ENCODE data around the gene GPR158.

The GPR158 gene

DNA sequence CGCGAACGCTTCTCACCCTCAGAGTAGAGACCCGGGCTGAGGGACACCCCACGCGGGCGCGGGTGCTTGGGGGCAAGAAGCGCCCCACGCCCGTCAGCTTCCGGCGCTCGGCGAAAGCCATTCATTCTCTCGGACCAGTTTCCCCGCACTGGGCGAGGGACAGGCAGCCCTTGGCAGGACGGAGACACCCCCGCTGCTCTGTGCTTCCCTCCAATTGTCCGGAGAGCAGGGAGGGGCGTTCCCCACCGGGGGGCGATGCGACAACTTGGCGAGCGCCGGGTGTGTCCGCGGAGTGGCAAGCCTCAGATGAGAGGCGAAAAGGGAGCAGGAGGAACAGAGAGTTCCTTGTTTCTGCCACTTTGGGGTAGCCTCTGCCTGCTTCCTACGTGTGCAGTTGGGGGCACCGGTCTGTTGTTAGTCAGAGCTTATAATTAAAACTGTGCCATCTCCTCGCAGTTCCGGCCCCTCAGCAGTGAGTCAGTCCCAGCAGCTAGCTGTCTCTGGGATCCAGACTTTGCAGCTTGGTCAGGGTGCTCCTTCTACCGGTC is 1.7 kb downstream of the GPR158 start:
- no peak for ATAC-seq
- TF ChIP-seq CSDC2 (CRISPR knock-in tag; IDR thresholded peaks at IDR 0.05) (no peak), OSR1 (CRISPR knock-in tag; IDR thresholded peaks at IDR 0.05) (no peak), TOX (CRISPR knock-in tag; IDR thresholded peaks at IDR 0.05; ENCODE audit: borderline replicate concordance) (no peak), RARB (CRISPR knock-in tag; IDR thresholded peaks at IDR 0.05) (no peak), ZC3H10 (CRISPR knock-in tag; IDR thresholded peaks at IDR 0.05) (no peak), PPARA (CRISPR knock-in tag; IDR thresholded peaks at IDR 0.05; ENCODE audit: borderline replicate concordance) (no peak), ISL1 (CRISPR knock-in tag; IDR thresholded peaks at IDR 0.05) (no peak), BACH2 (CRISPR knock-in tag; IDR thresholded peaks at IDR 0.05; ENCODE audit: borderline replicate concordance) (no peak), ARNTL (CRISPR knock-in tag; IDR thresholded peaks at IDR 0.05; ENCODE audit: borderline replicate concordance, low read depth) (no peak), POU6F1 (CRISPR knock-in tag; IDR thresholded peaks at IDR 0.05; ENCODE audit: borderline replicate concordance, low read depth) (no peak), GLIS3 (CRISPR knock-in tag; IDR thresholded peaks at IDR 0.05) (no peak), ZFP3 (CRISPR knock-in tag; IDR thresholded peaks at IDR 0.05) (no peak), TCF4 (CRISPR knock-in tag; IDR thresholded peaks at IDR 0.05; ENCODE audit: borderline replicate concordance) (no peak), ZNF70 (CRISPR knock-in tag; IDR thresholded peaks at IDR 0.05) (no peak)
- TF ChIP-seq, protein P1, sequence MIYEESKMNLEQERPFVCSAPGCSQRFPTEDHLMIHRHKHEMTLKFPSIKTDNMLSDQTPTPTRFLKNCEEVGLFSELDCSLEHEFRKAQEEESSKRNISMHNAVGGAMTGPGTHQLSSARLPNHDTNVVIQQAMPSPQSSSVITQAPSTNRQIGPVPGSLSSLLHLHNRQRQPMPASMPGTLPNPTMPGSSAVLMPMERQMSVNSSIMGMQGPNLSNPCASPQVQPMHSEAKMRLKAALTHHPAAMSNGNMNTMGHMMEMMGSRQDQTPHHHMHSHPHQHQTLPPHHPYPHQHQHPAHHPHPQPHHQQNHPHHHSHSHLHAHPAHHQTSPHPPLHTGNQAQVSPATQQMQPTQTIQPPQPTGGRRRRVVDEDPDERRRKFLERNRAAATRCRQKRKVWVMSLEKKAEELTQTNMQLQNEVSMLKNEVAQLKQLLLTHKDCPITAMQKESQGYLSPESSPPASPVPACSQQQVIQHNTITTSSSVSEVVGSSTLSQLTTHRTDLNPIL (CRISPR knock-in tag; IDR thresholded peaks at IDR 0.05; ENCODE audit: low read depth): no peak
- TF ChIP-seq, protein P2, sequence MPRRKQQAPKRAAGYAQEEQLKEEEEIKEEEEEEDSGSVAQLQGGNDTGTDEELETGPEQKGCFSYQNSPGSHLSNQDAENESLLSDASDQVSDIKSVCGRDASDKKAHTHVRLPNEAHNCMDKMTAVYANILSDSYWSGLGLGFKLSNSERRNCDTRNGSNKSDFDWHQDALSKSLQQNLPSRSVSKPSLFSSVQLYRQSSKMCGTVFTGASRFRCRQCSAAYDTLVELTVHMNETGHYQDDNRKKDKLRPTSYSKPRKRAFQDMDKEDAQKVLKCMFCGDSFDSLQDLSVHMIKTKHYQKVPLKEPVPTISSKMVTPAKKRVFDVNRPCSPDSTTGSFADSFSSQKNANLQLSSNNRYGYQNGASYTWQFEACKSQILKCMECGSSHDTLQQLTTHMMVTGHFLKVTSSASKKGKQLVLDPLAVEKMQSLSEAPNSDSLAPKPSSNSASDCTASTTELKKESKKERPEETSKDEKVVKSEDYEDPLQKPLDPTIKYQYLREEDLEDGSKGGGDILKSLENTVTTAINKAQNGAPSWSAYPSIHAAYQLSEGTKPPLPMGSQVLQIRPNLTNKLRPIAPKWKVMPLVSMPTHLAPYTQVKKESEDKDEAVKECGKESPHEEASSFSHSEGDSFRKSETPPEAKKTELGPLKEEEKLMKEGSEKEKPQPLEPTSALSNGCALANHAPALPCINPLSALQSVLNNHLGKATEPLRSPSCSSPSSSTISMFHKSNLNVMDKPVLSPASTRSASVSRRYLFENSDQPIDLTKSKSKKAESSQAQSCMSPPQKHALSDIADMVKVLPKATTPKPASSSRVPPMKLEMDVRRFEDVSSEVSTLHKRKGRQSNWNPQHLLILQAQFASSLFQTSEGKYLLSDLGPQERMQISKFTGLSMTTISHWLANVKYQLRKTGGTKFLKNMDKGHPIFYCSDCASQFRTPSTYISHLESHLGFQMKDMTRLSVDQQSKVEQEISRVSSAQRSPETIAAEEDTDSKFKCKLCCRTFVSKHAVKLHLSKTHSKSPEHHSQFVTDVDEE (CRISPR knock-in tag; IDR thresholded peaks at IDR 0.05): no peak
- TF ChIP-seq, protein P3, sequence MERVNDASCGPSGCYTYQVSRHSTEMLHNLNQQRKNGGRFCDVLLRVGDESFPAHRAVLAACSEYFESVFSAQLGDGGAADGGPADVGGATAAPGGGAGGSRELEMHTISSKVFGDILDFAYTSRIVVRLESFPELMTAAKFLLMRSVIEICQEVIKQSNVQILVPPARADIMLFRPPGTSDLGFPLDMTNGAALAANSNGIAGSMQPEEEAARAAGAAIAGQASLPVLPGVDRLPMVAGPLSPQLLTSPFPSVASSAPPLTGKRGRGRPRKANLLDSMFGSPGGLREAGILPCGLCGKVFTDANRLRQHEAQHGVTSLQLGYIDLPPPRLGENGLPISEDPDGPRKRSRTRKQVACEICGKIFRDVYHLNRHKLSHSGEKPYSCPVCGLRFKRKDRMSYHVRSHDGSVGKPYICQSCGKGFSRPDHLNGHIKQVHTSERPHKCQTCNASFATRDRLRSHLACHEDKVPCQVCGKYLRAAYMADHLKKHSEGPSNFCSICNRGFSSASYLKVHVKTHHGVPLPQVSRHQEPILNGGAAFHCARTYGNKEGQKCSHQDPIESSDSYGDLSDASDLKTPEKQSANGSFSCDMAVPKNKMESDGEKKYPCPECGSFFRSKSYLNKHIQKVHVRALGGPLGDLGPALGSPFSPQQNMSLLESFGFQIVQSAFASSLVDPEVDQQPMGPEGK (CRISPR knock-in tag; IDR thresholded peaks at IDR 0.05; ENCODE audit: borderline replicate concordance): no peak
- TF ChIP-seq, protein P4, sequence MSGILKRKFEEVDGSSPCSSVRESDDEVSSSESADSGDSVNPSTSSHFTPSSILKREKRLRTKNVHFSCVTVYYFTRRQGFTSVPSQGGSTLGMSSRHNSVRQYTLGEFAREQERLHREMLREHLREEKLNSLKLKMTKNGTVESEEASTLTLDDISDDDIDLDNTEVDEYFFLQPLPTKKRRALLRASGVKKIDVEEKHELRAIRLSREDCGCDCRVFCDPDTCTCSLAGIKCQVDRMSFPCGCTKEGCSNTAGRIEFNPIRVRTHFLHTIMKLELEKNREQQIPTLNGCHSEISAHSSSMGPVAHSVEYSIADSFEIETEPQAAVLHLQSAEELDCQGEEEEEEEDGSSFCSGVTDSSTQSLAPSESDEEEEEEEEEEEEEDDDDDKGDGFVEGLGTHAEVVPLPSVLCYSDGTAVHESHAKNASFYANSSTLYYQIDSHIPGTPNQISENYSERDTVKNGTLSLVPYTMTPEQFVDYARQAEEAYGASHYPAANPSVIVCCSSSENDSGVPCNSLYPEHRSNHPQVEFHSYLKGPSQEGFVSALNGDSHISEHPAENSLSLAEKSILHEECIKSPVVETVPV (CRISPR knock-in tag; IDR thresholded peaks at IDR 0.05): no peak

GRCh38 chr10:25177093-25177753 is 2.4 kb downstream of the GPR158 start:
- ATAC-seq: no peak
- no peak for TF ChIP-seq ZNF70 (CRISPR knock-in tag; IDR thresholded peaks at IDR 0.05)
- TF ChIP-seq SNAI2 (CRISPR knock-in tag; IDR thresholded peaks at IDR 0.05): no peak
- TF ChIP-seq TCF4 (CRISPR knock-in tag; IDR thresholded peaks at IDR 0.05; ENCODE audit: borderline replicate concordance): no peak
- TF ChIP-seq ZC3H10 (CRISPR knock-in tag; IDR thresholded peaks at IDR 0.05): no peak
- TF ChIP-seq, protein P4 (CRISPR knock-in tag; IDR thresholded peaks at IDR 0.05): no peak
- TF ChIP-seq OSR1 (CRISPR knock-in tag; IDR thresholded peaks at IDR 0.05): no peak
- no peak for TF ChIP-seq ARNTL (CRISPR knock-in tag; IDR thresholded peaks at IDR 0.05; ENCODE audit: borderline replicate concordance, low read depth)
- TF ChIP-seq CSDC2 (CRISPR knock-in tag; IDR thresholded peaks at IDR 0.05): no peak
- TF ChIP-seq, protein P3 (CRISPR knock-in tag; IDR thresholded peaks at IDR 0.05; ENCODE audit: borderline replicate concordance): no peak
- no peak for TF ChIP-seq ZNF565 (CRISPR knock-in tag; conservative IDR thresholded peaks at IDR 0.05; ENCODE audit: low read depth)
- TF ChIP-seq PPARA (CRISPR knock-in tag; IDR thresholded peaks at IDR 0.05; ENCODE audit: borderline replicate concordance): no peak
- no peak for TF ChIP-seq ZFP3 (CRISPR knock-in tag; IDR thresholded peaks at IDR 0.05)
- TF ChIP-seq GLIS3 (CRISPR knock-in tag; IDR thresholded peaks at IDR 0.05): no peak
- TF ChIP-seq ESRRG (CRISPR knock-in tag; IDR thresholded peaks at IDR 0.05): no peak
- no peak for TF ChIP-seq BACH2 (CRISPR knock-in tag; IDR thresholded peaks at IDR 0.05; ENCODE audit: borderline replicate concordance)
- TF ChIP-seq ZNF8 (CRISPR knock-in tag; IDR thresholded peaks at IDR 0.05): no peak
- no peak for TF ChIP-seq RARB (CRISPR knock-in tag; IDR thresholded peaks at IDR 0.05)
- TF ChIP-seq POU6F1 (CRISPR knock-in tag; IDR thresholded peaks at IDR 0.05; ENCODE audit: borderline replicate concordance, low read depth): no peak
